ENCODE data around the gene ANKRD6.

GRCh38 chr6:89454300-89454699 is 21.3 kb downstream of the ANKRD6 start:
- TF ChIP-seq GATA2 (IDR thresholded peaks at IDR 0.05; ENCODE audit: low read depth, low read length) (no peak), GATA3 (IDR thresholded peaks at IDR 0.05; ENCODE audit: low read depth, low read length) (no peak)

All from SH-SY5Y (cell line).